Bronchial epithelial cell (primary cell): ENCODE data around the gene ACP5. TPM values are rescaled to one million over a fixed set of nuclear protein-coding genes. Genes with fewer than 3 reads are reported as not detected.
A peak's percentile ranks its signal among the peaks of the same experiment; 100 is the strongest.

Experiments used
- DNase-seq: peaks from one replicate; pipeline ENCODE4 v3.0.0-alpha.2; 2010; ENCODE audit warnings: low read depth
- FAIRE-seq: peaks from 2 replicates; lab custom pipeline; 2011; peaks lifted over from hg19 to GRCh38; lab: Jason Lieb, UNC
- H3K27me3 ChIP-seq: 2 replicates; pipeline ENCODE4 v1.5.1; 2011; ENCODE audit warnings: low read length; ENCODE audit not compliant: control insufficient read depth, insufficient read depth
- H3K36me3 ChIP-seq: 2 replicates; pipeline ENCODE4 v1.5.1; 2011; ENCODE audit warnings: low read length; ENCODE audit not compliant: control insufficient read depth, insufficient read depth
- H3K4me3 ChIP-seq: 2 replicates; pipeline ENCODE4 v1.5.1; 2011; ENCODE audit warnings: mild to moderate bottlenecking, low read depth, low read length, control low read depth
- CTCF ChIP-seq: IDR thresholded peaks from 2 replicates; pipeline ENCODE4 v1.5.1; 2011; ENCODE audit warnings: mild to moderate bottlenecking, moderate library complexity, low read length, control low read depth, inconsistent platforms; ENCODE audit not compliant: insufficient read depth, severe bottlenecking
- total RNA-seq: library from RNA; depleted of rRNA; stranded (reverse); fragments of >200 nt; gene quantifications from 2 replicates; pipeline ENCODE4 v1.2.1, GENCODE V29; 2014

ACP5 gene
- total RNA-seq, 1 donor from 2014 or later = 24.5 TPM

- H3K36me3 ChIP-seq = no peaks in the 10 kb centered on the region
- TF ChIP-seq CTCF = no peak
- no peak for DNase-seq
- peaks cover 8% of the 10 kb centered on the region for H3K27me3 ChIP-seq
- no peak overlapping the region for H3K4me3 ChIP-seq
- no peak for FAIRE-seq
Measured at GRCh38 chr19:11541238-11541637, 36.2 kb downstream of the ACP5 start.

GRCh38 chr19:11540645-11541044, 36.8 kb downstream of the ACP5 start:
- TF ChIP-seq CTCF = no peak
- Histone ChIP-seq H3K27me3 (peaks cover 8% of the 10 kb centered on the region), H3K36me3 (no peaks in the 10 kb centered on the region), H3K4me3 (no peak overlapping the region)
- DNase-seq = no peak
- no peak for FAIRE-seq

- no peak for FAIRE-seq
- DNase-seq = no peak
- Histone ChIP-seq H3K36me3 (no peaks in the 10 kb centered on the region), H3K27me3 (peaks cover 8% of the 10 kb centered on the region), H3K4me3 (no peak overlapping the region)
- TF ChIP-seq CTCF = no peak
Measured at GRCh38 chr19:11539495-11540365, 37.7 kb downstream of the ACP5 start.

- no peak for TF ChIP-seq CTCF
- FAIRE-seq (no peak), DNase-seq (no peak)
- H3K27me3 ChIP-seq = peaks cover 8% of the 10 kb centered on the region
- H3K4me3 ChIP-seq = no peak within 1 kb of the TSS
- H3K36me3 ChIP-seq = no peaks in the 10 kb centered on the region
Measured at GRCh38 chr19:11538232-11539036, 39.0 kb downstream of the ACP5 start, which contains the start of gene CNN1. Gene CNN1, plus strand, starts transcription at chr19:11538851. Its CDS starts 77 bp downstream, at chr19:11538928.

- no peaks in the 10 kb centered on the region for H3K36me3 ChIP-seq
- TF ChIP-seq CTCF = peak; percentile 89
- DNase-seq (peak; percentile 52), FAIRE-seq (no peak)
- H3K4me3 ChIP-seq = no peak overlapping the region
- H3K27me3 ChIP-seq = peaks cover 8% of the 10 kb centered on the region
Measured at GRCh38 chr19:11535792-11536595, 41.5 kb downstream of the ACP5 start.
